HG03457 (cell line): Measurements from ENCODE around the gene PDE1C.

Source experiments
- ATAC-seq: cut with Tn5 transposase; IDR thresholded peaks from one replicate; pipeline ENCODE4 v1.9.1; 2021; ENCODE audit warnings: moderate number of reproducible peaks; ENCODE audit not compliant: unreplicated experiment

The PDE1C gene

DNA sequence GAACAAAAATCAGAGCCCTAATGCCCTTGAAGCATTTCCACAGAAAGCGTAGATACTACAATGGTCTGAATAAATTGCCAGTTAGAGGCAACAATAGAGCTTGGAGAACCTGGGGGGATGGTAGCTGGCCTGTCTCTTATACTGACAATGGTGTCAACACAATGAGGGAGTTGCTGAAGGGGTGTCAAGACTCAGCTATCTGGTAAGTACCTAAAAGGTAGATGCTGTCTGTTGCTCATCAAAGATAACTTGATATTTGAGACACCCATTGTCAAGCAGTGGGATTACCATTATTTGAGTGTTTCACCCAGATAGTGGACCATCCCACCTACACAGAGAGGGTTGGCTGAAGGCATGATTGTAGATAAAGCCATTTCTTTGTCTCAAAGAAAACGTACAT is 72.8 kb downstream of the PDE1C start:
- no peak for ATAC-seq

DNA sequence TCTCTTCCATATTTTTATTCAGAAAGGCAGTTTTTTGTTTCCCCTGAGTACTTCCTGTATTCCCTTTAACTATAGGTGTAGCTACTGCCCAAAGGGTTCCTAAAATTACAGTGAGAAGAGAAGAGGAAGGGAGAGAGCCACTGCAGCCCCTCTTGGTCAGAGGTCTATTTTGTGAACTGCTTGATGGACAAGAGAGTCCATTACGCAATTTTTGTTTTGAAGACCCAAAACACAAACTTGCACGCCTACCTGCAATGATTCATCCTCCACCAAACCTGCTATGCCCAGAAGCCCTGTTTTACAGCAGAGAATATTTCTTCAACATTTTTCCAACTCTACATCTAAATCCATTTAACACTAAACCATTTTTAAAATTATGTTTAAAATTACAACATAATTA is 75.1 kb downstream of the PDE1C start:
- no peak for ATAC-seq

DNA sequence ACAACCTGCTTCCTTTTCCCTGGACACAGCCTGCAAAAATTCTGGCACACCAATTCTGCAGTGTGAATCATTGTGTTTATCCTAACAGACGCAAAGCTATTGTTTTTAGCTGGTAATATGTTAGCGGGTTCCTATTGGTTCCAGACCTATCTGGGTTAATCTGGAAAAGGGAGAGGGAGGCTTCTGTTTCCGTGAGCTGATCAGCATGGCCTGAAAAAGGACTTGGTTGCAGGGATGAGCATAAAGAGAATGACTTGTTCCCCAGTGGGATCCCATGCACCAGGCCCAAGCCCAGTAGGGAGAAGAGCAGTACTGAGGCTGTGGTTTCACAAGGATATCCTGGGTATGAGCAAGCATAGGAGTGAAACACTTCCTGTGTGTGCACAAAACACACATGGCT is 78.4 kb downstream of the PDE1C start:
- no peak for ATAC-seq

DNA sequence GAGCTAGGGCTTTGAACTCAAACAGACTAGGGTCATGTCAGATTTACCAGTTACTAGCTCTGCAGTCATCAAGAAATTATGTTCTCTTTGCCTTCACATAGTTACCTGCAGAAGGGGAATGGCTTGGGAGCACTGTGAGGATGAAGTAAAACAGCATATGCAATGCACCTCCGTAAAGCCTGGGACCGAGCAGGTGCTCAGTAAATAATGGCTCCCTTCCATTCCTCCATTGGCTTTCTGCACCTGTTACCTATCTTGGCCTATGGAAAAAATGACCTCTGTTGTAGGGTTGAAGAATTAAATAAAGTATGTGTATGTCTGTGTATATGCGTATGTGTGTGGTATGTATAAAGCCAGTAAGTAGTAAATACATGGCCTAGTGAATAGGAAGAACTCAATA is 78.8 kb downstream of the PDE1C start:
- no peak for ATAC-seq

DNA sequence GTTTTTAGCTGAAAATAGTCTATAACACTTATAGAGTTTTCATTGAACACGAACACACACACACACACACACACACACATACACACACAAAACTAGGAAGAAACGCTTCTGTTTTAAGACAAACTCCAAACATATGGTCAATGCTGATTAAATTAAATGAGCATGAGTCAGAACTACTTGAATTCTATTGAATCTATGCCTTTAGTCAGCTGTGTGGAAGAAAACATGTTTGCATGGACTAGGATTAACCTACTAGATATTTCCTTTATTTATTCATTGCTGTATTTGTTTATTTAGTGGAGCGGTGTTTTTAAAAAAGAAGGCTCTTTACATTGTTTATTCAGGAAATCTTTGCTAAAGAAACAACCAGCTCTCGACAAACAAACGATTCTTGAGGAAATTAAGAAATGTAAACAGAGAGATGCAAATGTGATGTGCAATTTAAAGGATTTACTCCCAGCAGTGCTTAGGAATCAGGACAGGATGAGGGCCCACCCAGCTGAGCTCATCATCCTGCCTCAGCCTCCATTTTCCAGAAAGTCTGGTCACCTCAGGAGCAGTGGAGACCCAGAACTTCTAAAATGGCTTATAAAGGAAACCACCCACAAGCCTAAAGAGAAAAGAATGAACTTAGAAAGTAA is 83.2 kb downstream of the PDE1C start:
- no peak for ATAC-seq

DNA sequence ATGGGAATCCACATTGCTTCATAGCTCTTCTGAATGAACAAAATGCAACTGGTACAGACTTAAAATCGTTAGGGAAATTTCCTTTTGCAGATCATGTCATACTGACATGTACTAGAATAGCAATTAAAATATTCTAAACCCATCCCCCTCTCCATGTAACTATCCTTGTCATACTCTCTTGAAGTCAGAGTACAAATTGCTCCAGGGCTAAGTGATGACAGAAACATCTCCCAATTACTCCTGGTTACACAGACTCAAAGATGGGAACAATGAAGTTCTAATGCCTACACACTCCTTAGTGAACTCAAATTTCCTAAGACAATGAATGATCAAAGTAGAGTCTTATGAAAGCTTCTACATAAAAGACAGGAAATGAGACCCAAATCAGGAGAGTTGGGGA is 87.2 kb downstream of the PDE1C start:
- no peak for ATAC-seq

DNA sequence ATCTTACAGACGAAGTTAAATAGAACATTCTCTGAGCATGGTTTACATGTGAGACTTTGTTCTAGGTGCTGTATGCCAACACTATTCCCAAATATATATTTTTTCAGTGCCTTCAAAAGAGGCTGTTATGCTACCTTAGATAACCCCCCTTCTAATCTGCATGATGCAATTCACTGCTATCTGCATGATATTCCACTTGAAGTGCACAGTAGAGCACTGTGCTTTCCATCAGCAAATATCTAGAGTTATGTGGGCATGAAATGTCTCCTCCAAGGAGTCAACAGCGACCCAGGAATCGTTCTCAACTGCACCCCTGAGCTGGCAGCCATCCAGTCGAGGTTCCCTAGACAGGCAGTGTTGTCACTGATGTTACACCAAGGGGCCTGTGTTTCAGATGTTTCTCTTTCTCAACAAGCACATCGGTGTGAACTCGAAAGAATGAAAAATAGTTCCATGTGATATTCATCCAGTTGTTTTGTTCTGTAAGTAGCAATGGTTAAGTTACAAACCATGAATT is 88.3 kb downstream of the PDE1C start:
- no peak for ATAC-seq

DNA sequence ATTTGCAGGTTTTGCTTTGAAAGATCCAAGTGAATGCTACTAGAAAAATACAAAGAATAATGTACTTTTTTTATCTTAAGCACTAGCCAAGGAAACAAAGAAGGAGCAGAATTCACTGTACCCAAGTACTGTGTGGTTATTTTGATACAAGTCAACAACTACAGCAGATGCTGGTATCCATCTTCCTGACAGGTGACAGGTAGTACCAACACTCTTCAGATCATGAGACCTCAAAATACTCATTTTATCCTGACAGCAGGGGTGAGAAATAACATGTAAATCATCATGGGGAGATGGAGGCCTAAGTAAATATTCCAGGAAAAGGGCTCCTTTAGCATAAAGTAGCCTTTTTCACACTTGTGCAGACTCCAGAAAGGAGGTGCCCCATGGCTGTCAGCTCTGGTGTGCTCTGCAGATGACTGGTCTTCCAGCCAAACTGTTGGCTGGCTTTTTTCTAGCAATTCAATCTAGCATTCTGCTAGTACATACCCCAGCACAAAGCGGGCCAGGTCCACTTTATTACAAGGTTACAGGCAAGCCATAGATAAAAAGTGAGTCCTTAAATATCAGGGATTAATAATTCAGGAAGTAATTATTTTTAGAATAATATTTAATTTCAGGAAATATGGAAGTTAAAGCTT is 90.4 kb downstream of the PDE1C start:
- ATAC-seq: no peak

DNA sequence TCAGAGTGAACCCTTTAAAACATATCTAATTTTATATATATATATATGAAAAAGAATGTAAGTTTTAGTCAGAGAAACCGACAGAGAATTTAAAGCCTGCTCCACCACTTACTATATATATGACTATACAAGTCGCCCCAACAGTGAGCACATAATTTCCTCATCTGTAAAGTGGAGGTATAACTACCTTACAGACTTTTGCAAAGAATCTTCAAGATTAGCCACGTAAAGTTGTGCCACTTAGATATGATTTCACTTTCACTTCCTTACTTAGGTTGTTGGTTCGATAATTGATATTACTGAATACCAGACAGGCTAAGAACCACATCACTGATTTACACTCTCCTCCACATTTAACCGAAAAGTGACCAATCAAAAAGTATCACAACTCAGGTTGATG is 94.7 kb downstream of the PDE1C start:
- ATAC-seq: no peak

DNA sequence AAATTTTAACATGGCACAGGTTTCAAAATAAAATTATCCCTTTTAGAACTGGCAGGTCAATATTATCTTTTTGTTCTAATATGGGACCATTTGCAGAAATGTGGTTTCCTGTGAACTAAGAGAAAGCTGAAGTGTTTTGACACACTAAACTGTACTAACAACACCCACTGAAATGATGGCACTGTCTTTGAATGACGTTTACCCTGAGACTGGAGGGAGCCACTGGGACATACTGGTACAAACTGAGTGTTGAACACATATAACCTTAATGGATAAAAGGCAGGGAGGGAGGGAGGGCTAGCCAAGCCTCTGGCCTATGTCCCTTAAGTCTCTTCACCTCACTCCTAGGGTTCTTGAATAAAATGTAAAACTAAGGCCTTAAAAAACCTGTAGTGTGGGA is 95.9 kb downstream of the PDE1C start:
- ATAC-seq: no peak

DNA sequence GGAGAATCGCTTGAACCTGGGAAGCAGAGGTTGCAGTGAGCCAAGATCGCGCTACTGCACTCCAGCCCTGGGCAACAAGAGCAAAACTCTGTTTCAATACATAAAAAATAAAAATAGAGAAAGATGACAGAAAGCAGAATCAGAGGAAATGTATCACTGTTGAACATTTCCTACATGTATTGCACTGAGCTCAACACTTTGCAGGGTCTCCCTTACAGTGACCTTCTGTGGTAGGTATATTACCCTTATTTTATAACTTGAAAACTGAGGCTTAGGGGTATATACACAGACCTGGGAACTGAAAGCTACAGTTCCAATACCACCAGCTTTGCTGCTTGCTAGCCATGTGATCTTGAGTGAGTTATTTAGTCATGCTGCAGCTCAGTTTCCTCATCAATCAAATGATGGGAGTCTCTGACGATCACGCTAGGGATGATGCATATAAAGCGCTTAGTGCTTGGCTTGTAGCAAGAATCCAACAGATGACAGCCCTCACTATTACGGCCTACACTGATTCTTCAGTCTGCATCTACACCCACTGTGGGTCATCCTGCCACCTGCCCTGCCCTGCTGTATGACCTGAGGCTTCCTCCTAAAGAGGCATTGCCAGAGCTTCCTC is 99.0 kb downstream of the PDE1C start:
- no peak for ATAC-seq

DNA sequence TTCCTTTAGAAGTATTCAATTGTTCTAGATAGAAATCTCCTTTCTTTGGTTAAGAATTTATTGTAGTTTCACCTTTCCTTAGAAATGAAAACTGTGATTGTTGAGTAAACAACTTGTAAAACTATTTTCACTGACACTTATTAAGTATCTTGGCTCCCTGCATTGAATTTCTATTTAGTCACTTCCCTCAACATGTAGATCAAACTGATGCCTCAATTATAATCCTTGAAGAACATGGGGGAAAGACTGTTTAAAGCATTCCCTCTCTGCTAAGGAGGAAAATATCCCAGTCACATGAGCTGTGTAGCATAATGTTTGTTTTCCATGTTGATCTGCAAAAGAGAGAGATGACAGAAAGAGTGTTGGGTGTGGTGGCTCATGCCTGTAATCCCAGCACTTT is 99.7 kb downstream of the PDE1C start:
- ATAC-seq: no peak

DNA sequence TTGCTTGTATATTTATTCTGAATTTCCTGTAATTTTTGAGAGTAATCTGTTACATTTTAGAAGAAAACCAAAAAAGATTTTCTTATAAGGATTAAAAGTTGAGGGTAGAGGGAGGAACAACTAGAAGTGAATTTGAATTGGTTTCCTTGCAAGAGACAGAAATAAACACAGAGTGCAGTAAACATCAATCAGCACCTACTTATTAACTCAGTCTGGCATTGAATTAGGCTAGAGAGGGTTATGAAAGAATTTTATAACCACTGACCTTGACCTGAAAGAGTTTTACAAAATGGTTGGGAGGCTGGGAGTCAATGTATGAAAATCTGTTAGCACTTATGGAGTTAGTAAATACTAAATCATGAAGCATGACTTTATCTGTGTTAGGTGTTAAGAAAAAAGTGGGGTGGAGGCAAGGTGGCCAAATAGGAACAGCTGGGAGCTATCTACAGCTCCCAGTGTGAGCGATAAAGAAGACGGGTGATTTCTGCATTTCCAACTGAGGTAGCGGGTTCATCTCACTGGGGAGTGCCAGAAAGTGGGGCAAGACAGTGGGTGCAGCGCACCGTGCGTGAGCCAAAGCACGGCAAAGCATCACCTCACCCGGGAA is 106.5 kb downstream of the PDE1C start:
- ATAC-seq: no peak

DNA sequence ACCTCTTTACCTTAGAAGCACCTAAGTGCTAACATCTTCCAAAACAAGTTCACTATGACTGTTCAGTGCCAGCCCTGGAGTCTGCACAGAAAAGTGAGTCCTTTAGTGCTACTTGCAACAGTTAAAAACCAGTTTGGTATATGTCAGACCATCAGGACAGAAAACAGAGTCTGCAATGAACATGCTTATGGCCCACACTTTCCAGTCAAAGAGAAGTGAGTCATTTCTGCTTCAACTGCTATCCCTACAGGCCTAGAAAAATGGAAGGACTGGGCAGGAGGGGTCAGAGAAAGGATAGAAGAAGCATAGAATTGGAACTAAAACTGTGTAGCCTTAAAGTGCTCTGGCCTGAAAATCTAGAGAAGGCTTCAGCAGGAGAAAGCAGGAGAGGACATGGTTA is 108.0 kb downstream of the PDE1C start:
- ATAC-seq: no peak

DNA sequence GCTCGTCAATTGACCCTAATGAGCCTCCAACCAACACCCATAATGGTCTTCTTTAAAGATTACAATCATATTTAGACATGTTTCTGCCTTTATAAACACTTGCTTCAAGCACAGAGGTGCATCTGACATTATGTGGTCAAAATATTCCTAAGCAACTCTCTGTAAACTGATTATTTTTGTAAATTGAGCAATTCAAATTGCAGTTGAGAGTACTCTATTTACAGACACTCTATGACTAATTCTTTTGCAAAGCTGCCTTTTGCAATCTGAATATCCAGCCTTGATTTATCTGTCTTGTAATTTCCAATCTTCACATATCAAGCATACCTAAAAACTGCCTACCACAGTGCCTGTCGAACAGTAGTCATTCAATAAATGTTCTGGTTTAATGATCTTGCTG is 112.0 kb downstream of the PDE1C start:
- no peak for ATAC-seq

DNA sequence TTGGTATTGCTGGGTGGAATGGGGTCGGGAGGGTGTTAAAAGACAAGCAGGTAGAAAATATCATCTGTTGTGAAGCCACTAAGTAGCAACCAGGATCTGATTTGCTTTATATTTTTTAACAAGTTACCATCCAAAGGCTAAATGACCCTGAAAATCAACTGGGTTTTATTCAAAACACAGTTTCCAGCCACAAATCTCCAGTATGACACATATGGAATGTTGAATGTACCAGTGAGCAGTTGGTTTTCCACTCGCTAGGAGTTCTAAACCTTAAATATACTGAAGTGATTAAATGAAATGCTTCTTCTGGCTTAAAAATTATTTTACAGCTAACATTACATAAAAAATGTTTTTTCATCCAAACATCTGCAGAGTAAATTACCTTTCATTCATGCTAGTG is 112.5 kb downstream of the PDE1C start:
- ATAC-seq: no peak

DNA sequence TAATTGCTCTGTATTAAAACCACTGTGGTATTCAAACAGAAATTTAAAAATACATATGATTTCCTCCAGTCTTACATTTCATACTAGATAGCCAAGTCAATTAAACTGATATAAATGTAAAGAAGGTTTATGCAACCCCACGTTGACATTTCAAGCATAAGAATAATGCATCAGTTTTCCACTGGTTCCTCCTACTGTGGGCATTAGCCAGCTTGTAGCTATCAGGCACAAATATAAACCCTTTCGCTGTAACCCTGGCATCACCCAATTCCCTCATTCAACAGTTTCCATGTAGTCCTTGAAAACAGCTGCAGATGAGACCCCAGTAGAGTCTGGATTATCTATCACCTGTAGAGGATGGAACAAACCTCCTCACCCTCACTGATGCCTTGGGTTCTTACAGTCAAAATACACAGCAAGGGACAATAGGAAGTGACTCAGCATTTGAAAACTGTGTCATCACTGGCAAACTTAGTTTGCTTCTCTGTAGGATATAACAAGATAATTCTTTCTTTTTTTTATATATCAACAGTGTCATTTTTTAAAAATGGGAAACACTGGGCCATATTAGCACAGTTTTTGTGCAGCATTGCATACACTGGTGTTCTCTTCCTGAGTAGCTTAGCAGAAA is 113.0 kb downstream of the PDE1C start:
- no peak for ATAC-seq

DNA sequence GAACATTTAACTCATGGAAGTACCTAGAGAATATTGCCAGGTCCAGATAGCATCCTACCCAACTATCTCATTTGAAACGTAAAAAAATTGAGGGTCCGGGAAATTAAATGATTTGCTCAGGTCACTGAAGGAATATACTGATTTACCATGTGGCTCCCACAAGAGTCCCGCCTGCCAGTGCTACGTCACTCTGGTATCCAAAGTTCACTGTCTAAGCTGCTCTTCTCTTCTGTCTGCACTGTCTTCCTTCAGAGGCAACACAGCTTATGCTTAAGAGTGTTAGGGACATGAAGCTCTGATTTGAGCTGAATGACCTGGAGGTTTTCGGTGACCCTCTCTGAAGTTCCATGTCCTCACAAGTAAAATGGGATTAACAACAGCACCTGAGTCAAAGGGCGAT is 114.6 kb downstream of the PDE1C start:
- no peak for ATAC-seq

DNA sequence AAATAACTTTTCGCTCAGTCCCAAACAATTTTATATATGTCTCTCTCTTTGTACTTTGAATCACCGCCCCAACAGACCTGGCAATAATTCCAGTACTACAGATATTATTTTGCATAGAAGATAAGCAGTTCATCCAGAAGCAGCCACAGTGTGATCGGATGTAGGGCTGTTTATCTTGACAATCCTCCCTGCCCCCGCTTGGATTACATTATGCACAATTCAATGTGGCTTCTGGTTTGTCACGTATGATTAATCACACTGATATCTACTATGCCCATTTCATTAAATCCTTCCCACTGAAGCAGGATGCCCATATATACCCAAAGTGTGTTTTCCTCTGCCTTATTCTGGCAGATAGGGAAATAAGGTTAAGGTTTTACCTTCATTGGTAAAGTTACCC is 115.2 kb downstream of the PDE1C start:
- ATAC-seq: no peak

DNA sequence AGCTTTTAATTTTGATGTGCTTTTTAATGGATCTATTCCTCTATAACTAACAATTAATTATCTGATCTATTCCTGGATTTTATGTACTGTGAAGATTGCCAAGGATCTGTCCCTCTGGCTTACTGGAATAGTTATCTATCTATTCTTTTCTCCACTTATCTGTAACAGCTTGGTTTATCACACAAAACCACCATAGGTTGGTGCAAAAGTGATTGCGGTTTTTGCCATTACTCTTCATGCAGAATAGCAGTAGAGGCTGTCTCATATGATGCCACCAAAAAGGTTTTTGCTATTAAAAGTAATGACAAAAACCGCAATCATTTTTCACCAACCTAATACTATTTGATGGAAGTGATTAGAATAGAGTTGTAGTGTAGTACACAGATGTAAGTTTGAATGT is 115.7 kb downstream of the PDE1C start:
- no peak for ATAC-seq

DNA sequence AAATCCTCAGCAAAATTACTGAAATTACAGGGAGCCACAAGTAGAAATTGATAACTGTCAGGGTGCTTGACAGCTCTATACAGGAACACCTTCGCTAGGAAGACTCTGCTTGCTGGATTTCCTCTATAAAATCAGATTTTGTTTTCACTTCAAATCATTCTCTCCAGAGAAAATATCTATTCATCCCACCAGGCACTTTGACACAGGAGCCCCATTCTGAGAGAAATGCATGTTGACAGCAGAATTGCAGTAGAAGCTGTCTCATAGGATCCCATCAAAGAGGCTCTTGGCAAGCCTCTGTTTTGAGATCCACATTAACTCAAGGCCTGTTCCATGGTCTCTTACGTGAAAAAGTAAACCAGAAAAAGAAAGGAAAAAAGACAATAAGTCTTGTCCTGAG is 116.8 kb downstream of the PDE1C start:
- ATAC-seq: no peak
